GM23338 (cell line): ENCODE data around the gene PDIA6. TPM values are rescaled to one million over a fixed set of nuclear protein-coding genes. Genes with fewer than 3 reads are reported as not detected.

Source experiments
- ATAC-seq: fragments of 200-7000 bp; cut with Tn5 transposase; 3 replicates; pipeline ENCODE4 v1.9.1; 2020
- DNase-seq: peaks from one replicate; pipeline ENCODE4 v3.0.0-alpha.2; 2015; ENCODE audit warnings: low spot score
- H2AFZ ChIP-seq: fragments of 200-600 bp; sonication (generic); 2 replicates; pipeline ENCODE4 v1.8.0; 2016; ENCODE audit warnings: antibody characterized with exemption, mild to moderate bottlenecking, moderate library complexity
- H3F3A ChIP-seq: fragments of 200-600 bp; sonication (generic); replicated peaks from 2 replicates; pipeline ENCODE4 v1.8.0; 2017; ENCODE audit warnings: antibody characterized with exemption, mixed run types, low read depth
- H3K27ac ChIP-seq: fragments of 200-600 bp; sonication (generic); 2 replicates; pipeline ENCODE4 v1.6.1; 2016; ENCODE audit warnings: low read depth
- H3K27me3 ChIP-seq: fragments of 200-600 bp; sonication (generic); 2 replicates; pipeline ENCODE4 v1.8.0; 2016; ENCODE audit warnings: mild to moderate bottlenecking, mixed run types, moderate library complexity; ENCODE audit not compliant: insufficient read depth
- H3K36me3 ChIP-seq: fragments of 200-600 bp; sonication (generic); 2 replicates; pipeline ENCODE4 v1.8.0; 2016; ENCODE audit warnings: mild to moderate bottlenecking; ENCODE audit not compliant: insufficient read depth
- H3K4me1 ChIP-seq: fragments of 200-600 bp; sonication (generic); 2 replicates; pipeline ENCODE4 v1.8.0; 2016; ENCODE audit warnings: mild to moderate bottlenecking, moderate library complexity; ENCODE audit not compliant: insufficient read depth
- H3K4me2 ChIP-seq: fragments of 200-600 bp; sonication (generic); 2 replicates; pipeline ENCODE4 v1.7.1; 2017; ENCODE audit warnings: mixed run types
- H3K4me3 ChIP-seq: fragments of 200-600 bp; sonication (generic); 2 replicates; pipeline ENCODE4 v1.6.1; 2016; ENCODE audit warnings: mixed run types
- H3K79me2 ChIP-seq: fragments of 200-600 bp; sonication (generic); replicated peaks from 2 replicates; pipeline ENCODE4 v1.8.0; 2017; ENCODE audit warnings: mild to moderate bottlenecking; ENCODE audit not compliant: insufficient read depth
- H3K9me2 ChIP-seq: fragments of 200-600 bp; sonication (generic); 2 replicates; pipeline ENCODE4 v1.8.0; 2017; ENCODE audit not compliant: insufficient read depth
- H4K20me1 ChIP-seq: fragments of 200-600 bp; sonication (generic); replicated peaks from 2 replicates; pipeline ENCODE4 v1.8.0; 2017; ENCODE audit warnings: mild to moderate bottlenecking; ENCODE audit not compliant: insufficient read depth
- H3K27ac Mint-ChIP-seq: 2 replicates; pipeline ENCODE4 v1.8.0; 2020; ENCODE audit warnings: inconsistent platforms, mild to moderate bottlenecking, moderate library complexity, mixed read lengths
- H3K27me3 Mint-ChIP-seq: 3 replicates; pipeline ENCODE4 v1.8.0; 2022; ENCODE audit warnings: low read depth, mild to moderate bottlenecking, moderate library complexity, mixed read lengths, inconsistent platforms; ENCODE audit not compliant: insufficient read depth, poor library complexity
- H3K36me3 Mint-ChIP-seq: 3 replicates; pipeline ENCODE4 v1.8.0; 2021; ENCODE audit warnings: low read depth, mild to moderate bottlenecking, inconsistent platforms, moderate library complexity, mixed read lengths
- H3K4me1 Mint-ChIP-seq: 3 replicates; pipeline ENCODE4 v1.8.0; 2020; ENCODE audit warnings: mild to moderate bottlenecking, inconsistent platforms, mixed read lengths
- H3K4me3 Mint-ChIP-seq: 3 replicates; pipeline ENCODE4 v1.8.0; 2021; ENCODE audit warnings: moderate library complexity, mild to moderate bottlenecking, inconsistent platforms, mixed read lengths
- H3K9me3 Mint-ChIP-seq: 3 replicates; pipeline ENCODE4 v1.8.0; 2020; ENCODE audit warnings: moderate library complexity, mild to moderate bottlenecking, inconsistent platforms, mixed read lengths
- CTCF ChIP-seq, 2 experiments: fragments of 200-600 bp in 1 of 2; sonication (generic) in 1 of 2; conservative IDR thresholded peaks; 2 replicates each; pipeline versions ENCODE4 v1.5.1 to v1.6.1; 2016 to 2017; ENCODE audit warnings: antibody characterized with exemption in 2 of 2, low read depth in 2 of 2, mild to moderate bottlenecking in 2 of 2, moderate library complexity in 1 of 2
- EZH2phosphoT487 ChIP-seq: fragments of 200-600 bp; sonication (generic); IDR thresholded peaks from one replicate; pipeline ENCODE4 v1.8.1; 2018; ENCODE audit warnings: antibody characterized with exemption; ENCODE audit not compliant: unreplicated experiment
- JUNB ChIP-seq: IDR thresholded peaks from one replicate; pipeline ENCODE4 v1.6.1; 2016; ENCODE audit warnings: antibody characterized with exemption; ENCODE audit not compliant: unreplicated experiment
- NANOG ChIP-seq: IDR thresholded peaks from 2 replicates; pipeline ENCODE4 v1.6.1; 2016; ENCODE audit warnings: antibody characterized with exemption, borderline replicate concordance
- POLR2AphosphoS5 ChIP-seq: IDR thresholded peaks from 2 replicates; pipeline ENCODE4 v1.6.1; 2016; ENCODE audit warnings: antibody characterized with exemption, low read depth
- ZNF114 ChIP-seq: fragments of 250-450 bp; sonication (Bioruptor Pico); IDR thresholded peaks from 2 replicates; pipeline ENCODE4 v1.5.0; 2020; ENCODE audit warnings: mild to moderate bottlenecking, moderate library complexity
- ZNF462 ChIP-seq: fragments of 250-450 bp; sonication (Bioruptor Pico); IDR thresholded peaks from 2 replicates; pipeline ENCODE4 v1.5.0; 2020; ENCODE audit warnings: mild to moderate bottlenecking, moderate library complexity
- polyA plus RNA-seq: library from polyadenylated mRNA; unstranded; fragments of >200 nt; fragmentation: Nextera tagmentation; extraction: Ambion mirVana; gene quantifications from 2 replicates; pipeline ENCODE4 v1.2.1, GENCODE V29; 2016
- total RNA-seq: library from RNA; depleted of rRNA; stranded (reverse); fragments of >200 nt; shearing (Covaris generic); gene quantifications from 2 replicates; pipeline ENCODE4 v1.2.3, GENCODE V29; 2014

Gene PDIA6
- total and polyA plus RNA-seq, 2 experiments from 2014 or later = 331 to 382 TPM

- no peak for TF ChIP-seq ZNF462 (CRISPR knock-in tag)
- no peak for TF ChIP-seq CTCF (conservative IDR thresholded peaks at IDR 0.05; ENCODE audit: low read depth in 2 of 2)
- TF ChIP-seq JUNB = no peak
- TF ChIP-seq NANOG = no peak
- no peak for TF ChIP-seq ZNF114 (CRISPR knock-in tag)
These were observed 72.4 kb downstream of the PDIA6 start (continued) for GRCh38 chr2:10740226-10740625.

- TF ChIP-seq EZH2phosphoT487 (no peak), POLR2AphosphoS5 (no peak)
- H3K4me1 ChIP-seq = no peaks in the 10 kb centered on the region
- no peaks in the 10 kb centered on the region for H4K20me1 ChIP-seq
- H3K4me2 ChIP-seq = no peak overlapping the region
- no peaks in the 10 kb centered on the region for H3K36me3 ChIP-seq
- H3K9me3 Mint-ChIP-seq = no peaks in the 10 kb centered on the region
- no peak for DNase-seq
- H3K9me2 ChIP-seq = no peaks in the 10 kb centered on the region
- peaks cover 4% of the 10 kb centered on the region; the same call in 1 of the 3 replicates for H3K4me1 Mint-ChIP-seq
- H3K36me3 Mint-ChIP-seq = no peaks in the 10 kb centered on the region
- H3K27ac ChIP-seq = no peak overlapping the region
- H3K4me3 Mint-ChIP-seq = no peak overlapping the region
- H3K4me3 ChIP-seq = no peak overlapping the region
- H3K27me3 ChIP-seq = no peaks in the 10 kb centered on the region
- H3F3A ChIP-seq = no peaks in the 10 kb centered on the region
- no peaks in the 10 kb centered on the region for H3K79me2 ChIP-seq
- no peak overlapping the region for H3K27ac Mint-ChIP-seq
- ATAC-seq = no peak
- no peak overlapping the region for H2AFZ ChIP-seq
- peaks cover 2% of the 10 kb centered on the region for H3K27me3 Mint-ChIP-seq
These were observed 74.4 kb downstream of the PDIA6 start for GRCh38 chr2:10738192-10738591.
